DOHH2 (cell line): ENCODE results near the gene MVP.

ENCODE experiments used
- H3F3A ChIP-seq: fragments of 200-600 bp; sonication (generic), shearing (Covaris generic); 2 replicates; pipeline ENCODE4 v1.6.0; 2016; ENCODE audit warnings: antibody characterized with exemption, mild to moderate bottlenecking; ENCODE audit not compliant: control insufficient read depth, insufficient read depth
- H3K27ac ChIP-seq: fragments of 200-600 bp; sonication (generic); 2 replicates; pipeline ENCODE4 v1.5.1; 2014; ENCODE audit warnings: low read depth, mild to moderate bottlenecking, low read length, moderate library complexity
- H3K27me3 ChIP-seq: fragments of 200-600 bp; sonication (generic); 2 replicates; pipeline ENCODE4 v1.6.1; 2014; ENCODE audit warnings: mild to moderate bottlenecking, low read length, mixed read lengths; ENCODE audit not compliant: control insufficient read depth
- H3K36me3 ChIP-seq: fragments of 200-600 bp; sonication (generic); 2 replicates; pipeline ENCODE4 v1.6.1; 2014; ENCODE audit warnings: mild to moderate bottlenecking, low read length, moderate library complexity, mixed read lengths; ENCODE audit not compliant: control insufficient read depth
- H3K4me1 ChIP-seq: fragments of 200-600 bp; sonication (generic); 2 replicates; pipeline ENCODE4 v1.6.1; 2014; ENCODE audit warnings: mild to moderate bottlenecking, low read length, mixed read lengths; ENCODE audit not compliant: control insufficient read depth
- H3K4me2 ChIP-seq: fragments of 200-600 bp; sonication (generic); 2 replicates; pipeline ENCODE4 v1.6.0; 2014; ENCODE audit warnings: mild to moderate bottlenecking, low read length, moderate library complexity
- H3K4me3 ChIP-seq: fragments of 200-600 bp; sonication (generic); 2 replicates; pipeline ENCODE4 v1.5.1; 2014; ENCODE audit warnings: mild to moderate bottlenecking, low read length, mixed read lengths
- H3K79me2 ChIP-seq: fragments of 200-600 bp; sonication (generic); 2 replicates; pipeline ENCODE4 v1.6.1; 2014; ENCODE audit warnings: mild to moderate bottlenecking, low read length, mixed read lengths; ENCODE audit not compliant: control insufficient read depth
- H3K9me2 ChIP-seq: fragments of 200-600 bp; sonication (generic); replicated peaks from 2 replicates; pipeline ENCODE4 v1.6.1; 2014; ENCODE audit warnings: mild to moderate bottlenecking, low read length, mixed read lengths; ENCODE audit not compliant: control insufficient read depth
- H3K9me3 ChIP-seq: fragments of 200-600 bp; sonication (generic); 2 replicates; pipeline ENCODE4 v1.6.1; 2014; ENCODE audit warnings: antibody characterized with exemption, low read length, mixed read lengths; ENCODE audit not compliant: control insufficient read depth, insufficient read depth
- H4K20me1 ChIP-seq: fragments of 200-600 bp; sonication (generic); 2 replicates; pipeline ENCODE4 v1.6.0; 2014; ENCODE audit warnings: low read depth, mild to moderate bottlenecking, antibody characterized with exemption, low read length, moderate library complexity; ENCODE audit not compliant: control insufficient read depth, insufficient read depth
- CTCF ChIP-seq: fragments of 200-600 bp; sonication (generic); IDR thresholded peaks from one replicate; pipeline ENCODE4 v1.5.1; 2014; ENCODE audit warnings: antibody characterized with exemption, mild to moderate bottlenecking, low read depth, low read length; ENCODE audit not compliant: poor library complexity, severe bottlenecking
- EZH2phosphoT487 ChIP-seq: fragments of 200-600 bp; sonication (generic); IDR thresholded peaks from 2 replicates; pipeline ENCODE4 v1.6.1; 2017; ENCODE audit warnings: borderline replicate concordance, mild to moderate bottlenecking, antibody characterized with exemption, low read length, moderate library complexity, mixed read lengths

MVP gene

DNA sequence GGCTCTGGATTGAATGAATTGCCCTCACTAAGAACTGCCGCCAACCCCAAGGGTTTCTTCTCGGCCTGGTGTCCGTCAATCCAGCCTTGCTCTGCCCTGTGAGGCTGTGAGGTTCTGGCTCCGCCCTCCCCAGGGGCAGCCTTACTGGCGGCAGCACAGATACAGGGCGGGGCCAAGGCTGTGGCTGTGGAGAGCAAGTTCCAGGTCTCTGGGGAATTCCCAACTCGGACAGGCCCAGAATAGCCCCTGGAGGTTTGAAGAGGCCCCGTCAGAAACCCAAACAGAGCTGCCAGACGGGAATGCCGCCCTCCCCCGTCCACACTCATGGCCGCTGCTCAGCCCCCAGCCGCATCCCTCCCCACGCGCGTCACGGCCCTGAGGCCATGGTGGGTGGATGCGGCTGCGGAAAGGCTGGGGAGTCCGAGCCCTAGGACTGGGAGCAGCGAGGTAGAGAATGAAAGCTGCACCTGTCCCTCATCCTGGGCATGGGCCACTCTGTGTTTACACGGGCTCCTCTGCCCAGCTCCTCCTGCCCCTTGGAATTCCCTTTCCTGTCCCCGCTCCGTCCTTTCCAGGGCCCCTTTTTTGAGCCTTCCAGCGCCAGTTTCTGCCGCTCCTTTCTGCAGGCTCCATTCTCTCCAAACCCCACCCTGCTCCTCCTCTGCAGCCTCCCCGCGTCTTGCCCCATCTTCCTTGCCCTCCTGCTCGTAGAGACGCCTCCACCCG lies 8.9 kb upstream of the MVP start:
- TF ChIP-seq EZH2phosphoT487 (no peak), CTCF (no peak)

DNA sequence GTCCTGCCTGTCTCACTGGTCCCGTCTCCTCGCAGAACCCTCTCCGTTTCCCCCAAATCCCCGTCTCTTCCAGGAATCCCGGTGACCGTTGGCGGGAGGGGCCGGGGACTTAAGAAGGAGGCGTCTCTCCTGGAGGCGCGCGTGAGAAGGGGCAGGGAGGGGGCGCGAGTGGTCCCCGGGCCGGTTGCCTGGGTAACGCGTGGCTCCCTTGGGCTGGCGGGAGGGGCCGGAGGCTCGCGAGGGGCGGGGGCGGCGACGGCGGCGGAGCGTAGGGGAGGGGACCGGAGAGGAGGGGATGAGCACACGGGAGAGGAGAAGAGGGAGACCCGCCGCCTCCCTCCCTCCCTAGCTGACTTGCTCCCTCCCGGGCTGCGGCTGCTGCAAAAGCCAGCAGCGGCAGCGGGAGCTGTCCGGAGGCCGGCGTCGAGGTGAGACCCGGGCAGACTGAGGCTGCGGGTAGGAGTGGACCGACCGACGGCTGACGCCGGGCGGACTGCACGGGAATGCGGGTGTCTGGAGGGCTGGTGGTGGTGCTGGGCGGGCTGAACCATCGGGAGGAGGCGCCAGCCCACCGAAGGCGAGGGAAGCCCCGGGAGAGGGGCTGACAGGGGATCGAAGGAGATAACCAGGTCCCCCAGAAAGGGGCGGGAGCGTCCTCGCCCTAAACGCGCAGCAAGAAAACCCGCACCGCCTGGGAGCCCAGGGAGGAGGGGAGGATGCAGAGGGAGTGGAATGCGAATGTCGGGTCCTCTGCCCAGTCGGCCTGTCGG lies 8.2 kb upstream of the MVP start, which contains the start of gene PRRT2:
Gene PRRT2, plus strand, starts transcription at position 298 of the 770 bp plus-strand sequence. CDS start 862 bp downstream, outside the sequence.
- peaks cover 13% of the 10 kb centered on the region for H3F3A ChIP-seq
- TF ChIP-seq CTCF (no peak), EZH2phosphoT487 (no peak)
- peak within 1 kb of the TSS; percentile 97 for H3K4me3 ChIP-seq

More for the DNA sequence above, 8.9 kb upstream of the MVP start:
- peak overlapping the region; percentile 97 for H3K4me3 ChIP-seq
- H3K9me2 ChIP-seq: no peaks in the 10 kb centered on the region
- H3F3A ChIP-seq: peaks cover 13% of the 10 kb centered on the region
- H3K4me1 ChIP-seq: peaks cover 72% of the 10 kb centered on the region
- no peaks in the 10 kb centered on the region for H3K27me3 ChIP-seq
- H3K4me2 ChIP-seq: peak overlapping the region; percentile 97
- H3K79me2 ChIP-seq: peaks cover 28% of the 10 kb centered on the region
- peaks cover 24% of the 10 kb centered on the region for H4K20me1 ChIP-seq
- H3K9me3 ChIP-seq: no peaks in the 10 kb centered on the region
- peak overlapping the region; percentile 7; the same call in 1 of the 2 replicates for H3K27ac ChIP-seq
- H3K36me3 ChIP-seq: peaks cover 39% of the 10 kb centered on the region

DNA sequence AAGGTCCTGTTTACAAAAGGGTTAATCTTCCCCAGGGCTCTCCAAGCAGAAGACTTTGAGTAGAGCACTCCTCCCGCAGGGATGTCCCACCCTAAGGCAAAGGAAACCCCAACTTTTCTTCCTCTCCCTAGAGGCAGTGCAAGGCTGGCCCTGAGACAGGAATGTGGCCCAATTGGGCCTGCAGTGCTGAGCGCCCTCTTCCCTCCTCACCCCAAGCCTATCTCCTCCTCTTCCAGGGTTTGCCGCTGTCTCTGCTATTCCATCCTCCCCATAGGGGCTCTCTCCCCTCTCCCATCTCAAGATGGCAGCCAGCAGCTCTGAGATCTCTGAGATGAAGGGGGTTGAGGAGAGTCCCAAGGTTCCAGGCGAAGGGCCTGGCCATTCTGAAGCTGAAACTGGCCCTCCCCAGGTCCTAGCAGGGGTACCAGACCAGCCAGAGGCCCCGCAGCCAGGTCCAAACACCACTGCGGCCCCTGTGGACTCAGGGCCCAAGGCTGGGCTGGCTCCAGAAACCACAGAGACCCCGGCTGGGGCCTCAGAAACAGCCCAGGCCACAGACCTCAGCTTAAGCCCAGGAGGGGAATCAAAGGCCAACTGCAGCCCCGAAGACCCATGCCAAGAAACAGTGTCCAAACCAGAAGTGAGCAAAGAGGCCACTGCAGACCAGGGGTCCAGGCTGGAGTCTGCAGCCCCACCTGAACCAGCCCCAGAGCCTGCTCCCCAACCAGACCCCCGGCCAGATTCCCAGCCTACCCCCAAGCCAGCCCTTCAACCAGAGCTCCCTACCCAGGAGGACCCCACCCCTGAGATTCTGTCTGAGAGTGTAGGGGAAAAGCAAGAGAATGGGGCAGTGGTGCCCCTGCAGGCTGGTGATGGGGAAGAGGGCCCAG lies 7.3 kb upstream of the MVP start:
- Histone ChIP-seq H3K9me2 (no peaks in the 10 kb centered on the region), H3K27ac (no peak overlapping the region), H4K20me1 (peaks cover 27% of the 10 kb centered on the region), H3K4me1 (peaks cover 80% of the 10 kb centered on the region), H3K4me3 (no peak overlapping the region), H3K27me3 (no peaks in the 10 kb centered on the region), H3K4me2 (no peak overlapping the region), H3K9me3 (no peaks in the 10 kb centered on the region), H3K79me2 (peaks cover 35% of the 10 kb centered on the region), H3K36me3 (peaks cover 39% of the 10 kb centered on the region), H3F3A (peaks cover 13% of the 10 kb centered on the region)
- TF ChIP-seq CTCF (no peak), EZH2phosphoT487 (no peak)

More for the DNA sequence above, 8.2 kb upstream of the MVP start, which contains the start of gene PRRT2:
- Histone ChIP-seq H4K20me1 (peaks cover 24% of the 10 kb centered on the region), H3K9me3 (no peaks in the 10 kb centered on the region), H3K4me2 (peak within 1 kb of the TSS; percentile 97), H3K4me1 (peaks cover 72% of the 10 kb centered on the region), H3K79me2 (peaks cover 35% of the 10 kb centered on the region), H3K27ac (peak within 1 kb of the TSS; percentile 7; the same call in 1 of the 2 replicates), H3K36me3 (peaks cover 45% of the 10 kb centered on the region), H3K27me3 (no peaks in the 10 kb centered on the region), H3K9me2 (no peaks in the 10 kb centered on the region)
